ENCODE results near the gene TMEM205. TPM values are rescaled to one million over a fixed set of nuclear protein-coding genes. Genes with fewer than 3 reads are reported as not detected.

TMEM205 gene
- total and polyA plus RNA-seq, 2 experiments from 2014 or later = 123 to 293 TPM

- Histone ChIP-seq H2AFZ (no peak overlapping the region), H3K9me2 (ENCODE audit: insufficient read depth) (no peaks in the 10 kb centered on the region), H3K36me3 (ENCODE audit: insufficient read depth) (no peaks in the 10 kb centered on the region), H3K4me3 (no peak overlapping the region), H3K4me1 (ENCODE audit: insufficient read depth) (no peaks in the 10 kb centered on the region; the same call in 1 of the 2 replicates), H3K4me2 (no peak overlapping the region), H3K27me3 (ENCODE audit: insufficient read depth) (no peaks in the 10 kb centered on the region), H3F3A (replicated peaks; ENCODE audit: low read depth) (no peaks in the 10 kb centered on the region; the same call in 1 of the 2 replicates), H4K20me1 (replicated peaks; ENCODE audit: insufficient read depth) (no peaks in the 10 kb centered on the region), H3K27ac (ENCODE audit: low read depth) (no peak overlapping the region), H3K79me2 (replicated peaks; ENCODE audit: insufficient read depth) (no peaks in the 10 kb centered on the region)
- no peaks in the 10 kb centered on the region; the same call in 2 of the 3 replicates for H3K36me3 Mint-ChIP-seq (ENCODE audit: low read depth)
- no peak for ATAC-seq
- no peak overlapping the region for H3K4me3 Mint-ChIP-seq
- peaks cover 10% of the 10 kb centered on the region for H3K27me3 Mint-ChIP-seq (ENCODE audit: insufficient read depth, low read depth, poor library complexity)
- H3K4me1 Mint-ChIP-seq = peaks cover 15% of the 10 kb centered on the region
- H3K27ac Mint-ChIP-seq = no peak overlapping the region
- TF ChIP-seq ZNF462 (CRISPR knock-in tag; IDR thresholded peaks at IDR 0.05) = no peak
- no peak for DNase-seq (ENCODE audit: low spot score)
- H3K9me3 Mint-ChIP-seq = no peaks in the 10 kb centered on the region
Measured at GRCh38 chr19:11325544-11325943, 20.5 kb downstream of the TMEM205 start.

- Histone ChIP-seq H3K27me3 (ENCODE audit: insufficient read depth) (no peaks in the 10 kb centered on the region), H3K36me3 (ENCODE audit: insufficient read depth) (no peaks in the 10 kb centered on the region), H3K4me2 (no peak overlapping the region), H3K27ac (ENCODE audit: low read depth) (no peak overlapping the region), H3K9me2 (ENCODE audit: insufficient read depth) (no peaks in the 10 kb centered on the region), H4K20me1 (replicated peaks; ENCODE audit: insufficient read depth) (no peaks in the 10 kb centered on the region), H3K79me2 (replicated peaks; ENCODE audit: insufficient read depth) (no peaks in the 10 kb centered on the region), H3K4me3 (no peak overlapping the region), H2AFZ (no peak overlapping the region), H3F3A (replicated peaks; ENCODE audit: low read depth) (no peaks in the 10 kb centered on the region; the same call in 1 of the 2 replicates), H3K4me1 (ENCODE audit: insufficient read depth) (no peaks in the 10 kb centered on the region; the same call in 1 of the 2 replicates)
- H3K27me3 Mint-ChIP-seq (ENCODE audit: insufficient read depth, low read depth, poor library complexity) = peaks cover 10% of the 10 kb centered on the region
- peak overlapping the region; percentile 45 for H3K27ac Mint-ChIP-seq
- H3K4me1 Mint-ChIP-seq = peaks cover 15% of the 10 kb centered on the region
- H3K9me3 Mint-ChIP-seq = no peaks in the 10 kb centered on the region
- DNase-seq (ENCODE audit: low spot score) = no peak
- H3K4me3 Mint-ChIP-seq = no peak overlapping the region
- no peaks in the 10 kb centered on the region; the same call in 2 of the 3 replicates for H3K36me3 Mint-ChIP-seq (ENCODE audit: low read depth)
- no peak for ATAC-seq
- TF ChIP-seq EZH2 (IDR thresholded peaks at IDR 0.05; ENCODE audit: low read depth, unreplicated experiment) (no peak), STAT1 (IDR thresholded peaks at IDR 0.05; ENCODE audit: unreplicated experiment) (no peak), ETS1 (IDR thresholded peaks at IDR 0.05) (no peak), NANOG (IDR thresholded peaks at IDR 0.05; ENCODE audit: borderline replicate concordance) (no peak)
- TF ChIP-seq, protein P1, sequence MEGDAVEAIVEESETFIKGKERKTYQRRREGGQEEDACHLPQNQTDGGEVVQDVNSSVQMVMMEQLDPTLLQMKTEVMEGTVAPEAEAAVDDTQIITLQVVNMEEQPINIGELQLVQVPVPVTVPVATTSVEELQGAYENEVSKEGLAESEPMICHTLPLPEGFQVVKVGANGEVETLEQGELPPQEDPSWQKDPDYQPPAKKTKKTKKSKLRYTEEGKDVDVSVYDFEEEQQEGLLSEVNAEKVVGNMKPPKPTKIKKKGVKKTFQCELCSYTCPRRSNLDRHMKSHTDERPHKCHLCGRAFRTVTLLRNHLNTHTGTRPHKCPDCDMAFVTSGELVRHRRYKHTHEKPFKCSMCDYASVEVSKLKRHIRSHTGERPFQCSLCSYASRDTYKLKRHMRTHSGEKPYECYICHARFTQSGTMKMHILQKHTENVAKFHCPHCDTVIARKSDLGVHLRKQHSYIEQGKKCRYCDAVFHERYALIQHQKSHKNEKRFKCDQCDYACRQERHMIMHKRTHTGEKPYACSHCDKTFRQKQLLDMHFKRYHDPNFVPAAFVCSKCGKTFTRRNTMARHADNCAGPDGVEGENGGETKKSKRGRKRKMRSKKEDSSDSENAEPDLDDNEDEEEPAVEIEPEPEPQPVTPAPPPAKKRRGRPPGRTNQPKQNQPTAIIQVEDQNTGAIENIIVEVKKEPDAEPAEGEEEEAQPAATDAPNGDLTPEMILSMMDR (conservative IDR thresholded peaks at IDR 0.05; ENCODE audit: low read depth in 2 of 2) = no peak
Measured at GRCh38 chr19:11324748-11325389, 21.2 kb downstream of the TMEM205 start.

Data from GM23338 (cell line).